GM18499 (cell line): ENCODE measurements around the gene DOK4.
"Not testable (repeated sequence)": the region's sequence is repeated elsewhere in the genome, so short reads cannot be mapped to it uniquely, and the experiment has no call there.

Experiments used
- ATAC-seq: cut with Tn5 transposase; IDR thresholded peaks from one replicate; pipeline ENCODE4 v1.9.1; 2021; ENCODE audit warnings: moderate number of reproducible peaks; ENCODE audit not compliant: insufficient read depth, unreplicated experiment

DOK4 gene

DNA sequence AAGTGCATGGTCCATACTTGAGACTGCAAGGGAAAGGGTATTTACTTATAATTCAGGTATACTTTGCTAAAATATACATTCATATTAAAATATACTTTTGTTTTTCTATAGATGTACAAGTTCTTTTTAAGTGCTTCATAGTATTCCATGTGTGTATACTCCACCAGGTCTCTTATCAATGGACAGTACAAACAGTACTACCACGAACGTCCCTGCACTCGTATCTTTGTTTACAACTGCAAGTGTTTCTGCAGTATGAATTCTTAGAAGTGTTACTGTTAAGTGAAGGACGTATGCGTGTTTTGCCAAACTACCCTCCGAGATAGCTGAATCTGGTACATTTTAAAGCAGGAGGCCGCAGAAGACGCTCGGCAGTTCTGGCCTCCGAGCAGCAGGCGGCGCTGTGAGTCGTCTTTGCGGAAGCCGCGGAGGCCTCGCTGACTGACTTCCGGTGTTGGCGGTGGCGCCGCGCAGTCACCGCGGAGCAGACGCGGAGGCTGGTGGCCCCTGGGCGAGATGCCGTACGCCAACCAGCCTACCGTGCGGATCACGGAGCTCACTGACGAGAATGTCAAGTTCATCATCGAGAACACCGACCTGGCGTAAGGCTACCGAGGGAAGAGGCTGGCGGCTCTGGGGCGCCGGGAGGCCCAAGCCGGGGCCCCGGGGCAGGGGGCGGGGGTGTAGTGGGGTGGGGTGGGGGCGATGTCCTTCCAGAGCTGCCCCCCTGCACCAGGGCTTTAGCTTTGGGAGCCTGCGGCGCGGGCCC lies 23.9 kb downstream of the DOK4 start, which contains the start of gene POLR2C:
Gene POLR2C, plus strand, starts transcription at position 471 of the 769 bp plus-strand sequence. Its CDS starts 46 bp downstream, at position 517.
- no peak for ATAC-seq

DNA sequence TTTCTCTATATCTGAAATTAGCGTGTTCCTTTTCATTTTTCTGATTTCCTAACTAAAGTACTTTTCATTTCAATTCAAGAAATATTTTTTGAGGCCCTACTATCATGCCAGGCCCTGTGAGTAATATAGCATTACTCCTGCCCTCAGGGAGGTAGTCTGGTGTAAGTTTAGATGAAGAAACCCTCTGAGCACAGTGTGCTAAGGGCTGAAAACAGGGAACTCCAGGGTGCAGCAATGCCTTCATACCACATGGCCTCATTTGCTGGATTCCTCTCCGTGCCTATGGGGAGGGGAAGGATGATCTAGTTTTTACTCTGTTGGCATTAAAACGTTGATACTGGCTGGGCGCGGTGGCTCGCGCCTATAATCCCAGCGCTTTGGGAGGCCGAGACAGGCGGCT lies 34.3 kb downstream of the DOK4 start:
- no peak for ATAC-seq

DNA sequence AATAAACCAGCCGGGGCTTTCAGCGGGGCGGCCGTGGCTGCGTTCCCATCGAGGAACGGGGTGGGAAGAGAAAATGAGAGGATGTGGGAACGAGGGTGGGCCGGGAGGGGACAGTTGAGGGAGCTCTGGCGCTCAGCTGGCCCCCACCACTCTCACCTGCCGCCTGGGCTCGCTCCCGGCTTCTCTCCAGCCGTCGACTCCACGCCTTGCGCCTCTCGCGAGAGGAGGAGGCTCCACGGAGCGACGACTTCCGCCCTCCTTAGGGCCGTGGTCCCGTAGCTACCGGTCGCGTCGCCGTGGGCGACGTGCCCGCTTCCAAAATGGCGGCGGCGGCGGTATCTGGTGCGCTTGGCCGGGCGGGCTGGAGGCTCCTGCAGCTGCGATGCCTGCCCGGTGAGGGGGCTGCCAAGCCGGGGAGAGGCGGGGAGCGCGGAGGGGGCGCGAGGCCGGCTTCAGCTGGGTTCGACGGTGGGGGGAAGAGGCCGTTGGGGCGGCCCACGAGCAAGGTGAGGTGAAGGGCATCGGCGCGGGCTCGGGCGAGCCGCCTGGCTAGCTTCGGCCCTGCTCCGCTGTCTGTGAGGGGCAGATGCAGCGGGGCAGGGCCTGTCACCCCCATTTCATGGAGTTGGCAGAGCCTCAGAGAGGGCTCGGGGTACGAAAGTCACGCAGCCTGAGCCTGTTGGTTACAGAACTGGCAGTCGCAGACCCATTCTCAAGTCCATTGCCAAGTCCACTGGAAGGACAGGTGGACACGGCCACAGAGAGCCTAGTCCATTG lies 38.9 kb downstream of the DOK4 start, which contains the start of the genes CIAPIN1 and COQ9:
Gene CIAPIN1, minus strand, starts transcription at position 200 of the 777 bp plus-strand sequence. CDS start 6,457 bp downstream, outside the sequence.
Gene COQ9, plus strand, starts transcription at position 294 of the 777 bp plus-strand sequence. Its CDS starts 27 bp downstream, at position 321.
- ATAC-seq = peak; percentile 69

DNA sequence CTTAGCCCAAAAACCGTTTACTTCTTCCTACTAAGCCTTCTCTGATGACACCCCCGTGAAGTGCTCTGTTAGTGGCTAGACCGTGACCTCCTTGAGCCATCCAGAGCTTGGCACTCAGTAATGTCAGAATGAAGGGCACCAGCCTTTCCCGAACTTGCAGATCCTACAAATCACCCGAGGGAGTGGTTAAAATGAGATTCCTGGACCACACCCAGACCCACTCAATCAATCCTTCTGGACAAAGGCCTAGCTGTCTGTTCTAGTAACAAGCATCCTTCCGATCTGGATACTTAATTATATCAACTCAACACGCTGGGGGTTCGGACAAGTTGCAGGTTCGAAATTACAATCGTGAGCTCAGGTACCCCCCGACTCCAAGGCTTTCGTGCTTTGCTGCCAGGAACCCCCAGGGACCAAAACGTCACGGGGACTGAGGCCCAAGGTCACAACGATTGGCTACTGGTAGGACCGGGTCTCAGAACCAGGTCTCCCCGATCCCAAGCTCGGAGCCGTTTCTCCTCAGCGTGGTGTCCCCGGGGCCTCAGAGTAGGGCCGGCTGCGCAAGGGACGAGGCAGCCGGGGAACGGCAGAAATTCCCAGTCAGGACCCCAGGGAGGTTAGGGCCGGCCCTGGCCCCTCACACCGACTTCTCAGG lies 39.6 kb downstream of the DOK4 start:
- ATAC-seq = peak; percentile 28

GRCh38 chr16:57445510-57445909 lies 40.8 kb downstream of the DOK4 start:
- ATAC-seq = no peak

GRCh38 chr16:57444711-57445110 lies 41.6 kb downstream of the DOK4 start:
- no peak for ATAC-seq

DNA sequence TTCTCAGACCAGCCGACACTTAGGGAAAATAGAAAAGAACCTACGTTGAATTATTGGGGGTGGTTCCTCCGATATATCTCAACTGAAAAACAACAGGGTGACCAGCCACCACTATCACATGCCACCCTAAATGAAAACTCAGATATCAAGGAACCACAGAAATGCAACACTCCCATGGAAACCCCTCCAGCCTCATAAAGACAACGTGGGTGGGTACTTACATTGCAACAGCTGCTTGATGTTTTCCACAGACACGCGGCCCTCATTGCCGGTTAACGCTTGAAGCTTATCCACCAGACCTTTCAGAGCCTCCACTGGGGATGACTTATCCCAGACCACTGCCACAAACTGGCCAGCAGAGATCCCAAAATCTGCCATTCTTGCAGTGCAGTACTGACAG lies 45.7 kb downstream of the DOK4 start:
- ATAC-seq = not testable (repeated sequence)

DNA sequence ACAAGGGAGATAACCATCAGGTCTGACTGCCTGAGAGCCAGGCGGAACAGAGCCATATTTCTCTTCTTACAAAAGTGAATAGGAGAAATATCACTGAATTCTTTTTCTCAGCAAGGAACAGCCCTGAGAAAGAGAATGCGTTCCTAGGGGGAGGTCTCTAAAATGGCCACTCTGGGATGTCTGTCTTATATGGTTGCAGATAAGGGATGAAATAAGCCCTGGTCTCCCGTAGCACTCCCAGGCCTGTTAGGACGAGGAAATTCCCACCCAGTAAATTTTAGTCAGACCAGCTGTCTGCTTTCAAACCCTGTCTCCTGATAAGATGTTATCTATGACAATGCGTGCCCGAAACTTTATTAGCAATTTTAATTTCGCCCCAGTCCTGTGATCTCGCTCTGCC lies 46.3 kb downstream of the DOK4 start:
- ATAC-seq = not testable (repeated sequence)

GRCh38 chr16:57435838-57436237 lies 50.5 kb downstream of the DOK4 start:
- no peak for ATAC-seq

DNA sequence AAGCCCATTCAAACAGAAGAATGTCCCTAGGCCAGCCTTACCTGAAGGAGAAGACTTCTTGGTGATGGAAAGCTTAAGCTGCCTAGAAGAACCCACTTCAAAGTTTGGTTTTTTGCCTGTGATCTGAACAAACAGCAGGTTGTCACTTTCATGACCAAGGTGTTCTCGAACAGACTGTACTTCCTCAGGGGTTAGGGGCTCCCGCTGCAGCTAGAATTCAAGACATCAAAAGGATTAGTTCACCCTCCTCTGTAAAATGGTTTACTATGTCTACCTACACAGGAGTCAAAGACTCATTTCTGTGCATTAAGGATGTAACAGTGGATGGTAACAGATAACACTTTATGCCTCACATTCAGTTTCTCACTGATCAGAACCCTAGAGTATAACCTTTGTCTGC lies 52.3 kb downstream of the DOK4 start:
- ATAC-seq = no peak

DNA sequence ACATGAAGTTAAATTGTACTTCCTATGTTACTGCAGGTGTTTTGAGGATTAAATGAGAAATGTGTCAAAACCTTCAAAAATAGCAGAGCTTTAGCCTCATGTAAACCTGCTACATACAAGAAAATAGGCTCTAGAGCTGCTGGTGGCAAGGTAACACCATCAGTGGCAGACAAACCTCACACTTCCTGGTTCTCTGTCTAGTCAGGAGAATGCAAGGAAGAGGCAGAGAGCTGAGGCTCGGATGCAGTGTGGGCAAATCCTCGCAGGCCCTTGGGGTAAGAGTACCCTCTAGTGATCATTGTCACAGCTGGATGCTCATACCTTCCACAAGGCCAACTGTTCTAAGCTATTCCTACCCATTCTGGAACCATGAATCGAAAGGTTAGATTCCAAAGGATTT lies 53.3 kb downstream of the DOK4 start:
- ATAC-seq = no peak

GRCh38 chr16:57432505-57432904 lies 53.8 kb downstream of the DOK4 start:
- no peak for ATAC-seq

DNA sequence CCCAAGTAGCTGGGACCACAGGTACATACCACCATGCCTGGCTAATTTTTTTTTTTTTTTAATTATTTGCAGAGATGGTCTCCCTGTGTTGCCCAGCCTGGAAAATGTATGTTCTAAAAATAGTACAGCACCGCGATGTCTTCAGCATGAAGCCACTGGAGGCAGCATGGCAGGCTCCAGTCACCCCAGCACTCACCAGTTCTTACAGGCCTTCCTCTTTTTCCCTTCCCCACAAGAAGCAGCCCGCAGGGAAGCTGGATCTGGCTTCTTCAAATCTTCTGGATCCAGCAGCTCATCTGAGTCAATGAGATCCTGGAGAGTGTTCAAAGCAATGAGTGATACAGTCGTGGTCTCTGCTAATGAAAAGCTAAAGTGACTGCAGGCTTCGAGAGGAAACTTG lies 55.3 kb downstream of the DOK4 start:
- no peak for ATAC-seq

DNA sequence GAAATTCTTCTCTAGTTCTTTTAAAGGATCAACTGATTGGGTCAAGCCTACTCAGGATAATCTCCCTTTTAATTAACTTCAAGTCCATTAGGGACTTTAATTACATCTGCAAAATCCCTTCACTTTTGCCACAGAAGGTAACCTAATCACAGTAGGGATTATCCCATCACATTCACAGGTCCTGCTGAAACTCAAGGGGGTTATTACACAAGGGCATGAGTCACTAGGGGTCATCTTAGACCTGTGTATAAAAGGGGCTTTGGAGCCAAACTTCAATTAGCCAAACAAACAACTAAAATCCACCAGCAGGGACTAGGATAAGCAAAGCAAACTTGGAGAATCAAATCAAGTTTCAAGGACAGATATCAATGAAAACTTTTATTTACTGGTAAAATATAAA lies 58.5 kb downstream of the DOK4 start:
- no peak for ATAC-seq

DNA sequence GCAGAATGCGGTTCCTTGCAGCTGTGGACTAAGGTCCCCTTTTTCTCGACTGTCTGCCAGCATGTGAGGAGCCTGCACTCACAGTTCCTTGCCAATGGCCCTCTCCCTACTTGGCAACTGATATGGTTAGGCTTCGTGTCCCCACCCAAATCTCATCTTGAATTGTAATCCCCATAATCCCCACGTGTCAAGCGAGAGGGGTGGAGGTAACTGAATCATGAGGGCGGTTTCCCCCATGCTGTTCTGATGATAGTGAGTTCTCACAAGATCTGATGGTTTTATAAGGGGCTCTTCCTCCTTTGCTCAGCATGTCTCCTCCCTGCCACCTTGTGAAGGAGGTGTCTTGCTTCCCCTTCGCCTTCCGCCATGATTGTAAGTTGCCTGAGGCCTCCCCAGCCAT lies 59.0 kb downstream of the DOK4 start:
- no peak for ATAC-seq

- ATAC-seq = no peak
These were observed 59.9 kb downstream of the DOK4 start for GRCh38 chr16:57426356-57426755.

GRCh38 chr16:57424583-57424982 lies 61.7 kb downstream of the DOK4 start:
- no peak for ATAC-seq

- ATAC-seq = no peak
These were observed 63.1 kb downstream of the DOK4 start for GRCh38 chr16:57423152-57423551.

- no peak for ATAC-seq
These were observed 64.0 kb downstream of the DOK4 start for GRCh38 chr16:57422026-57422944.
